GM18909 (cell line): Measurements from ENCODE around the gene SPAG8.

Source experiments
- ATAC-seq: cut with Tn5 transposase; IDR thresholded peaks from one replicate; pipeline ENCODE4 v1.9.1; 2021; ENCODE audit warnings: mild to moderate bottlenecking; ENCODE audit not compliant: unreplicated experiment, poor library complexity

Gene SPAG8, protein sequence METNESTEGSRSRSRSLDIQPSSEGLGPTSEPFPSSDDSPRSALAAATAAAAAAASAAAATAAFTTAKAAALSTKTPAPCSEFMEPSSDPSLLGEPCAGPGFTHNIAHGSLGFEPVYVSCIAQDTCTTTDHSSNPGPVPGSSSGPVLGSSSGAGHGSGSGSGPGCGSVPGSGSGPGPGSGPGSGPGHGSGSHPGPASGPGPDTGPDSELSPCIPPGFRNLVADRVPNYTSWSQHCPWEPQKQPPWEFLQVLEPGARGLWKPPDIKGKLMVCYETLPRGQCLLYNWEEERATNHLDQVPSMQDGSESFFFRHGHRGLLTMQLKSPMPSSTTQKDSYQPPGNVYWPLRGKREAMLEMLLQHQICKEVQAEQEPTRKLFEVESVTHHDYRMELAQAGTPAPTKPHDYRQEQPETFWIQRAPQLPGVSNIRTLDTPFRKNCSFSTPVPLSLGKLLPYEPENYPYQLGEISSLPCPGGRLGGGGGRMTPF

DNA sequence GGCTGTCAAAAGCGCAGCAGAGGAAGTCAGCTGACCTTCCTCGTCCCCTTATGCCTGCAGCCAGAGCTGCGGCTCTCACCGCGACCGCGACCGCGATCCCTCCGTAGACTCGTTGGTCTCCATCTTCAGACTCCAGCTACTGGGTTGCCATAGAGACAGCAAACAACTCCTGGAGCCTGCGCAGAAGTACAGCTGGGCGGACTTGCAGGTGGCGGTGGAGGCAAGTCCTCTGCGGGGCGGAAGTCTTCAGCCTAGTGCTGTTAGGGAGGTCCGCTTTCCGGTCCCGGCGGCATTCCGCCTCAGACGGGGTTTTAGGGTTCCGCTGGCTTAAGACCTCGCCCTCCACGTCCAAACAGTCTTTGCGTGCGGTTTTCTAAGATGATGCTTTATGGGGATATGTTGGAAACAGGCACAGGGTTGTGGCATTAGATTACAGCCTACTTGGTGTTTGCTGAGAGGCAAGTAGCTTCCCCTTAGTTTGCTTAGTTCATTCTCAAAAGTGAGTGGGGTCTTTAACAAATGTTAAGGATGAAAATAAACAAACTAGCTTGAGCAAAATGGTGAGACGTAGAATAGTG, at the start of gene SPAG8:
Gene SPAG8, minus strand, starts transcription at position 238 of the 578 bp plus-strand sequence. Its CDS starts 115 bp downstream, at position 123.
- peak; percentile 72 for ATAC-seq

DNA sequence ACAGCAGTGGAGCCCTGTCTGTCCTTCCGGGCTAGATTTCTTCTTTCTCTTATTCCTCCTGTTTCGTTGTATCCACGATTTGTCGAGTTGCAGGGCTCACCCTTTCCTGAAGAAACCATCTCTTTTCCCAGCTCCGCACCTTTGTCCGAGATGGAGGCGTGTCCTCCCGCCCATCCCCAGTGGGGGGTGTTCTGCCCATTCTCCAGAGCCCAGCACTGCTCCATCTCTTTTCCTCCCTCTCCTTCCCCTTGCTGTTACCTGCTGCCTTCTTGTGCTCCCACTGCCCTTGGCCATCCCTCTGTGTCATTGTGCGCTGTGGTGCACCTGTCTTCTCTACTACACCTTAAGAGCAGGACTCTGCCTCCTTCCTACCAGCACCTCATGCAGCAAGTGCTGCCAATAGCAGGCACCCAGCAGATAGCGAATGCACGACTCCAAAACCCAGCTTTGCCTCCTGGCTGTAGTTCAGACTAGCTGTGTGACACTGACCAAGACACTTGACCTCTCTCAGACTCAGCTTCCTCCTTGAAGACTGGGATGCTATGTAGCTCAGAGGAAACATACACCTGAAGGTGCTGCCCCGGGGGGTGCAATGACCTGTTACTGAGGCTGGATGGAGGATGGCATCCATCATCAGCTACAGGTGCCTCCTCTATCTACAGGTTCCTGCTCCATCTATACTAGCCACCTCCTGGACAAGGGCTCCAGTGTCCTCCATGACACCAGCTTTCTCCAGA, 49.3 kb upstream of the SPAG8 start:
- ATAC-seq, result no peak

DNA sequence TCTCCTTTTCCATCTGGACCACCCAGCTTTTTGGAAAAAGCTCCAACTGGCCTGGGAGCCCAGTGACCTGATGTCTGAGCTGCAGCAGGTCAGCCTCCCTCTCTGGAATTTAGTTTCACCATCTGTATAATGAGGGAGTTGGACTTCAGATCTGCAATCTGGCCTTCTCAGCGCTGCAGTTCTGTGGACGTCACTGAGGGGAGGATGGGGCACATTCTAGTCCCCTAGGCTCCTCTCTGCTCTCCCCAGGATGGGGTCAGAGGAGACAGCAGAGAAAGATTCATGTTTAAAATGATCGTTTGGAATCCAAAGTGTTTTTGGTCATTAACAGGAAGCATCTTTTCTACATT, 47.9 kb upstream of the SPAG8 start:
- ATAC-seq, result no peak

DNA sequence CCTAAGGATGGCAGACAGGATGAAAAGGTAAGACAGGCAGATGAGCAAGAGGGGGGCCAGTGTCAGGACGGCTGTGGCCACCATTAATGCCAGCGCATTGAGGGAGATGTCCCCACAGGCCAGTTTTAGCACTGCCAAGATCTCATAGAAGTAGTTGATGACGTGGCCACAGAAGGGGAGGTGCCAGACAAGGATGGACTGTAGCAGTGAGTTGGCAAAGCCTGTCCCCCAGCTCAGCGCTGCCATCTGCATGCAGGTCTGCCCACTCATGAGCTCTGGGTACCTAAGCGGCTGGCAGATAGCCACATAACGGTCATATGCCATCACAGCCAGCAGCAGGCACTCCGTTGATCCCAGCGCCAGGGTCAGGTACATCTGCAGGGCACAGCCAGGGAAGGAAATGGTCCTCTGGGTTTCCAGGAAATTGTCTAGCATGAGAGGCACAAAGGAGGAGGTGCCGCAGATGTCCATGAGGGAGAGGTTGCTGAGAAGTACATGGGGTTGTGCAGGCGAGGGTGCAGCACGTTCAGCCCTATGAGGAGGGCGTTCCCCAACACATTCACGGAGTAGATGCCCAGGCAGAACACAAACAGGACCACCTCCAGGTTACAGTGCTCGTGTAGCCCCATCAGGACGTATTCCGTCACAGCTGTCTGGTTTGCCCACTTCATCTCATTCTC, 47.4 kb upstream of the SPAG8 start:
- ATAC-seq, result no peak

DNA sequence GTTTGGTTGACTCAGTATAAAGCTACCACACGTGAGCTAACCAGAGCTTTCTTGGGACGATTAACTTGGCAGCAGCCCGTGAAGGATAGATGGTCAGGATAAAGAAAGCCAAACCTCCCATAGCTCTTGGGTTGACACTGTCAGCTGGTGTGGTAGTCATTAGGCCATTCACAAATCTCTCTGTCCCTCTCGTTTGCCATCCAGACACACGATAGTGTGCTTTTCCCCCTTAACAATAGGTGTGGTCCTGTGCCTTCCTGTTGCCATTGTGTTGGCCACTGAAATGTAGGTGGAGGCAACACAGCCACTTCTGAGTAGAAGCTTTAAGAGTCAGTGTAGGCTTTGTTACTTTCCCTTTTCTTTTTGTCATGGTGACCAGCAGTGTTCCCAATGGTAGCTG, 46.4 kb upstream of the SPAG8 start:
- no peak for ATAC-seq

DNA sequence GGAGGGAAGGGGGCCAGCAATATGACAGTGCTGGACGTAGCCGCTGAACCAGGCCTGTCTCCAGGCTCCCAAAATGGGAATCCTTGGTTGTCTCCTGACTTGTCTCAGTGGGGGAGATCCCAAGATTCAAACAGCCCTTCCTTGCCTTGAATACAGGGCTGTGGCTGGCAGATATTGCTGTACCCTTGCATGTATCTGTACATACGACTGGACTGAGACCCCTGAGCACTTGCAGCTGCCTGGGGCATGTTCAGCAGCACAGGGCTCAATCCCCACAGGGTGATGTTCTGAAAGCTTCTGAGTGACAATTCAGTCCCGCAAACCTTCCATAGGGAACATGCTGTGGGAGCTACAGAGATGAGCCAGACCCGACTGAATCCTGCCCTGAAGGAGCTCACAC, 44.8 kb upstream of the SPAG8 start:
- no peak for ATAC-seq

DNA sequence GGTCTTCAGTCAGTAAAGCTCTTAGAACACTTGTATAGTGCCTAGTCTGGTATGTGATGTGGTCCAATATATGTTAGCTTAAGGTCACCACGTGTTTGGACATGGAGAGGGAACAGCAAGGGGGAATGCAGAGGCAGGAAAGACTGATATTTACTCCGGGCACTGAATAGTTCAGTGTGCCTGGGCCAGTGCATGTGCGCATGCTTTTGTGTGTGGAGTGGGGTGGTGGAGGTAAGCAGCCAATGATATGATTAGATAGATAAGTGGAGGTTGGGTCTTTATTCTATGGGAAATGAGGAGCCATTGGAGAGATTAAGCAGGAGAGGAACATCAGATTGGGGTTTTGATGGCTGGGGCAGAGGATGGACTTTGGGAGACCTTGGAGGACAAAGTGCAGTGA, 44.1 kb upstream of the SPAG8 start:
- ATAC-seq, result no peak

DNA sequence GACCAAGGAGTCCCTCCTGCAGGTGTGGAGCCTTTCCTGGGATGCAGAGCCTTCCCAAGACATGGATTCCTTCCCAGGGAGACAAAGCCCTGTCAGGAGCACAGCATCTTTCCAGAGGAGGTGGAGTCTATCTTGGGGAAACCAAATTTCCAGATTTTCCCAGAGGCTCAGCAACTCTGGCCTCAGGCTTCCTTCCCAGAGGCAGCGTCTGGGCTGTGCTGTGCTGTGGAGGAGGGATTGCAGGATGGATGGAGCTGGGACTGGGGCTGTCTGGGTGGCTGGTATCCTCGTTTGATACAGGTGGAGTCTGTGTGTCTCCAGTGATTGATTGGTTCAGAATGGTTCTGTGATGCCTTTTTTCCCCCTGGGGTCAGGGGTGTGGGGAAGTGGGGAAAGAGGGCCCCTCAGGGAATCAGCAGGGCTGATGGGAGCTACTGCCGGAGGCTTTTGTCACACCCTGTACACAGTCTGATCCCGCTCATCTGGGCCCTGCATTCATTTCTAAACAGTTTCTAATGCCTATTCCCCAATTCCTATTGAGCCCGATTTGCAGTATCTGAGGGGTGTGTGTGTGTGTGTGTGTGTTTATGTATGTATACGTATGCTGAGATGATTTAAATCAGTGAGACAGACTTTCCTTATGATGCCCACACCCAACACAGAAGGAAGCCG, 42.2 kb upstream of the SPAG8 start:
- no peak for ATAC-seq

DNA sequence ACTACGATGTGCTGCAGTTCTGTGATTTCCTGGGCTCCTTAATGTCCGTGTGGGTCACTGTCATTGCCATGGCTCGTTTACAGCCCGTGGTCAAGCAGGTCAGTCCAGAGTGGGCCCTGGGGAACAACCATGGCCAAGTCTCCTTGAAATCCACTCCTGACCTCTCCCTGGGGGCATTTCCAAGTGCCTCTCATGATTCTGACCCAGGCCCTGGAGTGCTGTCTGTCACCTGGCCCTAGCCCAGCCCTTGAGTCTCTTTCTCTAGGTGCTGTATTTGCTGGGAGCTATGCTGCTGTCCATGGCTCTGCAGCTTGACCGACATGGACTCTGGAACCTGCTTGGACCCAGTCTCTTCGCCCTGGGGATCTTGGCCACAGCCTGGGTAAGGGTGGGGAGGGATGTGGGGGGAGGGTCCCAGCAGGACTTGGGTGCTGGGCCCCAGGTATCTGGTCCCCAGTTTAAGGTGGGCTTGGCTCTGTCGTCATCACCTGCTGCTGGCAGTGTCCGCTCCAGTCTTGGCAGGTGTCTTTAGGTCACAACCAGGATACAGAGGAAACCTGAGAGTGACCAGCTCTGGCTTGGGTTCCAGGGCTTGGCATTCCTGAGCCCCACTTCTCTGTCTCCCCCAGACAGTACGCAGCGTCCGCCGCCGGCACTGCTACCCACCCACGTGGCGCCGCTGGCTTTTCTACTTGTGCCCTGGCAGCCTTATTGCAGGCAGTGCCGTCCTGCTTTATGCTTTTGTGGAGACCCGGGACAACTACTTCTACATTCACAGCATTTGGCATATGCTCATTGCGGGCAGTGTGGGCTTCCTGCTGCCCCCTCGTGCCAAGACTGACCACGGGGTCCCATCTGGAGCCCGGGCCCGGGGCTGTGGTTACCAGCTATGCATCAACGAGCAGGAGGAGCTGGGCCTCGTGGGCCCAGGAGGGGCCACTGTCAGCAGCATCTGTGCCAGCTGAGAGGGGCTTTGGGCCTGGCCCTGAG, 41.1 kb upstream of the SPAG8 start:
- ATAC-seq, result no peak

DNA sequence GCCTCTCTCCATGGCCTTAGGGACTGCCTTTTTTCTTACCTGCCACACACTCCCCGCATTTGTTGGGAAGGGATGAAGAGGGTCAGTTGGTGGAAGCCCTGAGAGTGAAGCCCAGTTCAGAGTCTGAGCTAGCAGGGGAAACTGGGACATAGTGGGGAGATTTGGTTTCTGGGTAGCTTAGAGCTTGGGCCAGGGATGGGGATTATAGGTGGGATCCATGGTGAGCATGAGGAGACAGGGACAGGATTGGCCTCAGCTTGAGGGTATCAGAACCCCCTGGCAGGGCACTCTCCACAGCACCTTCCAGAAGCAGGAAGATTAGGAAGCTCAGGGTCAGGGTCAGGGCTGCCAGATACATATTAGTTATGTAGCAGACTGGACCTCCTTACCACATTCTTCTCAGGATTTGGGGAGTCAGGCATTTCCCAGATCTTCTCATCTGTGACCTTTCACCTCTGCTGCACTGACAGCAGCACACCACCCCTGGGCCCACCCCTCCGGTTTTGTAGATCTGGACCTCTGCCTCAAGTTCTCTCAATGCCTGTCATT, 40.3 kb upstream of the SPAG8 start:
- no peak for ATAC-seq

DNA sequence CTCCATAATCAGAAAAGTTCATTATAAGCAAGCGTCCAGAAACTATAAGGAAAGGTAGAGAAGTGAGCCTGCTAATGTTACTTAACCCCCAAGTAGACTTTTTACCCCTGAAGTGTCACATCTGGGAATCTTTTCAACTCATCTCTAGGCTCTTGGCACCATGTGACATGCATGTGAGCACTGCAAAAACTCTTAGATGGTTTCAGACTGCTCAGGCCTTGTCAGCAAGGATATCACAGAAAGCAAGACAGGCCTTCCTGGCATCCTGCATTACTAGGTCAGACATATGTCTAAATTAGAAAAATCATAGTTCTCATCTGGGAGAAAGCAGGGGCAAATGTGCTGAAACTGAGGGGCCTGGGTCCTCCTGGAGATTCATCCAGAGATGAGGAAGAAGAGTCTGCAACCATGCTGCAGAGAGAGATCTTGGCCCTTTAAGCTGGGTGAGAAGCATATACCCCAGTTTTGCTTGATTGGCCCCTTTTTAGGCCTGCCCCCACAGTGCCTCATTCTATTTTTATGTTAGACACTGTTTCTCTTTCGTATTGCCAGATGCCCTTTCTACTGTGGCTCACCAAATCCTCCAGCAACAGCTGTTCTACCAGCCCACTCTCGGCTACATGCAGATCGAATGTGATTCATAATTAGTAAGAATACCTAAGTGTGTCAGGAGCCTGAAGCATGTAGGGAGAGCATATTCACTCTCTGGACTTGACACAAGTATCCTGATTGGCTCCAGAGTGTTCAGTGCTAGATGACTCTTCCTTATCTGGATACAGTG, 35.9 kb upstream of the SPAG8 start:
- ATAC-seq, result peak; percentile 92

DNA sequence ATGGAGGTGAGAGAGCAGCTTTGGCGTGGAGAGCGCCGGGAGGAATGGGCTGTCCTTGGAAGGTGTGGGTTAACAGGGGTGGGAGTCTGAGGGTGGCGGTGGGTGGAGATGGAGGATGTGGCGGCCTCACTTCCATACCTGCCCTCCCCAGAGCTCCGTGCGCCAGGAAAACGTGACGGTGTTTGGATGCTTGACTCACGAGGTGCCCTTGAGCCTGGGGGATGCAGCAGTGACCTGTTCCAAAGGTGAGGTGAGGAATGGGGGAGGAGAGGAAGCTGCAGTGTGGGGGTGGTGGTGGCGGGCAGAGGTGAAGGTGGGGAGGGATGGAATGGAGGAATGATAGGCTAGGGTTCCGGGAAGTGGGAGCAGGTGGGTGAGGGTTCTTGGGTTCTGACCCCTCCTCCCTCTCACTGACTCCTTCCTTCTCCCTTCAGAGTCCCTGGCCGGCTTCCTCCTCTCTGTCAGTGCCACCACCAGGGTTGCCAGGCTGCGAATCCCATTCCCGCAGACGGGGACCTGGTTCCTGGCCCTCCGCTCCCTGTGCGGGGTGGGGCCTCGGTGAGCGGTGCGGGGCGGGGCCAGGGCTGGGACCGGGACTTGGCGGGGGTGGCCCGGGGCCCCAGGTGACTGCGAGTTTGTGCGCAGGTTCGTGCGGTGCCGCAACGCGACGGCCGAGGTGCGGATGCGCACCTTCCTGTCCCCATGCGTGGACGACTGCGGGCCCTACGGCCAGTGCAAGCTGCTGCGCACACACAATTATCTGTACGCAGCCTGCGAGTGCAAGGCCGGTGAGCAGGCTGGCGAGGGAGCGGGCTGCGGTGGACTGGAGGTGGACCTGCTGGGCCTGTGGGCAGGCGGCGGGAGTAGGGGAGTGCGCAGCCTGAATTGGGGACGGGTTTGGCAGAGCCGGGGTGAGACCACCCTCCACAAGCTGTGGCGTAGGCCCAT, 34.0 kb upstream of the SPAG8 start:
- ATAC-seq, result no peak

DNA sequence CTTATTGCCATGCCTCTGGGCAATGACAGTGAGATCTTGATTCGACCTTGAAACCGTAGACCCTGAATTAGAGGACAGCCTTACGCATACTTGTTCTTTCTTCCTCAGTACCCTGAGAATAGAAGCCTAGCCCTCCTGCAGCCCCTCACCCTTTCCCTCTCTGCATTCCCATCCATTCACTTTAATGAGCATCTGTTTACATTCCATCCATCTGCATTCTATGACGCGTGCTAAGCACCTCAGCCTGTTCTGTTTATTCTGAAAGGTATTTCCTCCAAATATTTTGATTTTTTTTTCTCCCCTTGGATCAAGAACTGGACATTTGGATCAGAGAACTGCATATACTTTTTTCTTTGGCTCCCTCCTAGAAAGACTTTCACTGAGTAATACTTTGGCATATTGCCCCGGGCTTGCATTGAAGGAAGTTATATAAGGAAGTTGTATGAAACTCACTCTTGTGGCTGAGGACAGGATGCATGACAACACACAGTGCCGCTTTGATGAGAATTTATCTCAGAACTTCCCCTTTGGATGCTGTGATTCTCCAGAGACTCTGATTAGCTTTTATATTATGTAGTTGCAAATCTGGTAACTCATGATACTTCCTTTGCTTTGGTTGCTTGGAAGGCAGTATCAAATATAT, 32.7 kb upstream of the SPAG8 start:
- ATAC-seq, result peak; percentile 29

DNA sequence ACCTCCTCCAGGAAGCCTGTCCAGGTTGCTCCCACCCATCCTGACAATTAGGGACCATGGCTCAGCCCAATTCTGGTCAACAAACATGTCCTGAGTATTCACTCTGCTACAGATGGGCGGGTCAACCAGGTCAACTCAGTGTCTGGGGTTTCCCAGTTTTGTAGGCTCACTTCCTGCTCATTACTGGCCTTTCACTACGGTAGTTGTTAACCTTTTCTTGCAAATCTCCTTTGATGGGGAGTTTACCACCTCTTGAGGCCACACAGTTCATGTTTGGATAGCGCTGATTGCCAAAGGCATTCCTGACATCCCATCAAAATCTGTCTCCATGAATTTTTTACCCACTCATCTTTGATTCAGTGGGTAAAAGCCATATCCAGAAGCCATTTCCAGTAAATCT, 30.7 kb upstream of the SPAG8 start:
- ATAC-seq, result peak; percentile 64

DNA sequence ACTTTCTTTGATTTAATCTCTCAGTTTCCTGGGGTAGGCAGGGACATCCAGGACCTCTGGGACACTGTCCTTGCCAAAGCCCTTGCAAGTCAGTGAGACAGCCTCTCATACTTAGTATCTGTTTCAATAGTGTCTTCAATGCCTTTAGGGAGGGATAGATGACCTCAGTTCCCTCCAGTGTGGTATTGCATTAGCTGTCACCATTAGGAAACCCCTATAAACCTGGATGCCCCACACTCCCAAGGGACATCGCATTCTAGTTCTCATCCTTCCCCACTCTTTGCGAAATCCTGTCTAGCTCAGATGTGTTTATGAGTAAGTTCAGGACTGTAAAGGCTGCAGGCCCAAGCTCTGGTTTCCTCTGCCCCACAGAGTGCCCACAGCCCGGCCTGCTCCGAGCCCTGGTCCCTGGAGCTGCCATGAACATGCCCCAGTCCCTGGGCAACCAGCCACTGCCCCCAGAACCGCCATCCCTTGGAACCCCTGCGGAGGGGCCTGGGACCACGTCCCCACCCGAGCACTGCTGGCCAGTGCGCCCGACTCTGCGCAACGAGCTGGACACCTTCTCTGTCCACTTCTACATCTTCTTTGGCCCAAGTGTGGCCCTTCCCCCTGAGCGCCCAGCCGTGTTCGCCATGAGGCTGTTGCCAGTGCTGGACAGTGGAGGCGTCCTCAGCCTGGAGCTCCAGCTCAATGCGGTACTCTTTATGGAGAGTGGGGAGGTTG, 30.1 kb upstream of the SPAG8 start:
- ATAC-seq, result no peak

DNA sequence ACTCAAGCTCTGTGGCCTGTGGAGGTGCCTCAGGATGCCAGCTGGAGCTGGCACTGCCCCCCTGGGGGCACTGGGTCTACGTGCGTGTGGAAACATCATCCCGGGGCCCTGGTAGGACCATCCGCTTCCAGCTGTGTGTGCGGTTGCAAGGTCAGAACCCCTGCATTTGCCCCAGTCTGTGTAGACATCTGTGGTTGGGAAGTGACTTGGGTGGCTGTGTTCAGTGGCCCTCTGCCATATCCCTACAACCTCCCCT, 29.5 kb upstream of the SPAG8 start:
- ATAC-seq, result no peak
